Stimulated activated CD8-positive, alpha-beta memory T cell treated with anti-CD3 and anti-CD28 coated beads, Interleukin-4, amount 100 ng/mL, for 1 hour (primary cell): Measurements from ENCODE around the gene XYLT2.
"Not testable (repeated sequence)": the region's sequence is repeated elsewhere in the genome, so short reads cannot be mapped to it uniquely, and the experiment has no call there.

Source experiments
- DNase-seq, 2 donors: peaks; one replicate each; pipeline ENCODE4 v3.0.0-alpha.2; 2020; ENCODE audit warnings: low read depth in 2 of 2, low spot score in 1 of 2

The XYLT2 gene

GRCh38 chr17:50319306-50320004, 26.5 kb upstream of the XYLT2 start:
- DNase-seq, result no peak

DNA sequence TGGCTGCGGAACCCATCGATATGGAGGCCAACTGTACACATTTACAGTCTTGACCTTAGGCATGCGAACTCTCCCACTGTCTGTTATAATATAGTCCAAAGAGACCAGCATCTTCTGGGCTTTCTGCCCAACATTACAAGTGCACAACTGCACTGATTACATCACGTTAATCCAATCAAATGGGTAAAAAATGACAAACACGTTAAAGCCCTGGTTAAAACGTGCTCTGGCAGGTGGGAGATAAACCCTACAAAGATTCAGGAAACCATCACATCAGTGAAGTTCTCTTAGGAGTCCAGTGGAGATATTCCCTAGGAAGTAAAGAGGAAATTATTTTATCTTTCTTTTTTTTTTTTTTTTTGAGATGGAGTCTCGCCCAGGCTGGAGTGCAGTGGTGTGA, 23.7 kb upstream of the XYLT2 start:
- no peak for DNase-seq

DNA sequence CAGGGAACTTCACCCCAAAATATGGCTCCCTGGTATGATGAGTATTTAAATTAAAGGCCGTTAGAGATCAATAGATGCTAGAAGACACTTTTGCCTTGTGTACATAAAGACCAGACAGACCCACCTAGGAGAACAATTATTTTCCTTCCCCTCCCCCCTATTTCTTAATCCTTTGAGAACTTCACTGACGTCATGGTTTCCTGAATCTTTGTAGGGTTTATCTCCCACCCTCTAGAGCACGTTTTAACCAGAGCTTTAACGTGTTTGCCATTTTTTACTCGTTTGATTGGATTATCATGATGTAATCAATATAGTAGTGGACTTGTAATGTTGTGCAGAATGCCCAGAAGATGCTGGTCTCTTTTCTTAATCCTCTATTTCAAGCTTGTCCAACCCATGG, 22.9 kb upstream of the XYLT2 start:
- no peak for DNase-seq

- no peak for DNase-seq
Measured at GRCh38 chr17:50325906-50326305, 20.0 kb upstream of the XYLT2 start.

- DNase-seq, result no peak
Measured at GRCh38 chr17:50326831-50327364, 19.0 kb upstream of the XYLT2 start.

- no peak for DNase-seq
Measured at GRCh38 chr17:50328363-50329325, 17.3 kb upstream of the XYLT2 start.

GRCh38 chr17:50329716-50330115, 16.2 kb upstream of the XYLT2 start:
- DNase-seq, result no peak

DNA sequence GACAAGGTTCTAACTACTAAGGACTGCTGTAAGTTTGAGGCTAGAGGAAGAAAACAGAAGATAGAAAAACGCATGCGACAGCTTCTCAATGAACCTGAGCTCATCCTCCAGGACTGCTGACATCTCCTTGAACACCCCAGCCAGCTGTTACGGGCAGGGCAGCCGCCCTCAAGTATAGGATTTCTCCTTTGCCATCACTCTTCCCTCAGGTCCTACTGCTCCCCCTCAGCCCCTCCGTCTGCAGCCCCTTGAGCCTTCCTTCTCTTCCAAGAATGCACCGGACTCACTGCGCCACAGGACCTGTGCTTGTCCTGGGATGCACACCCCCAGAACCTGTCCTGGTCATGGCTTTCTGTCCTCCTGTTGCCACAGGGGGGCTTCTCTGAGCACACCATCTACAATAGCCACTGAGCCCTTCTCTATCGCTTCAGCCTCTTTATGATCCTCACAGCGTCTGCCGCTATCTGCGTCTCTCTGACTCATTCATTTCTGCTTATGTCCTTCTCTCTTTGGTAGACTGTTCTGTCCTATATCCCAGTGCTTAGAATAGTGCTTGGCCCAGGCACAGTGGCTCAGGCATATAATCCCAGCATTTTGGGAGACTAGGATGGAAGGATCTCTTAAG, 15.7 kb upstream of the XYLT2 start:
- no peak for DNase-seq

DNA sequence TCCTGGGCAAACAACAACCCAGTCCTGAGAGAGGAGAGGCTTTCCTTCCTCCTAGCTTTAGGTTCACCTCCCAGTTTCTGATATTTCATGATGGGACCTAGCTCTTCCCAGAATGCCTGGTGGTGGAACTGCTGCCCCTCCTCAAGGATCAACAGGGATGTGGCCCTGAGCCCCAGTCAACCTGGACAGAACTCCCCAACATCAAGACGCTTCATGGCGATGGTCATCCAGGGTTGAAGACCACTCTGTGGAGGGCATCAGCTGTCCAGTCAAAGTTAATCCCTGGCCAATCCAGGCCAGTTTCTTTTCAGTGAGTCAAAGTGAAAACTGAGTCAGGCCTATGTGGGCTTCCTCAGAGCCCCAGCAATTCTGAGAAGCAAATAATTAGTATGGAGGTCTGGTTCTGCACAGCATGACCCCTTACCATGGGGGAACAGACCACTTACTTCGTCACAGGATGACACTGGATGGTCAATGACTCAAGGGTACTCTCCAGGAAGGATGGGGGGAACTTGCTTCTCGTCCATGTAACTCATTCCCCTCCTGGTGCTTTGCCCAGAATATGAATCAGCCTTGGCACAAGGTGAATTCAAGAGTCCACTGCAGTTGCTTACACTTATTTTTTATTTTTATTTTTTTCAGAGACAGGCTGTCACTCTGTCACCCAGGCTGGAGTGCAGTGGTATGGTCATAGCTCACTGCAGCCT, 14.7 kb upstream of the XYLT2 start:
- no peak for DNase-seq

DNA sequence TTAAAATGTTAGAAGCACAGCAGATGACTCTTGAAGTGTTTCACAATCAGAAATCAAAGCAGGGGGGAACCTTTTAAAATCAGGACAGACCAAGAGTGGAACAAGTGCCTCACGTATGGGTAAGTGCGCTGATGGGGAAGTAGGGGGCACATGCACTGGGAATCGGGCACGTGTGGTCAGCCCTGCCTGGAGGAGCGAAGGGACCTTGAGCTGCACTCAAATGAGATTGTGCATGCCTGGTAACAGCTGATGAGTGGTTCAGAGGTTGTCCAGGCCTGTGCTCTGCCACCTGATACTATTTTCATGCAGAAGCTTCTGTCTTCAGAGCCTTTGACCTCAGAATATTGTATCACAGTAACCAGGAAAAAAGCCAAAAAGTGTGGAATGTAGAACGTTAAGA, 13.7 kb upstream of the XYLT2 start:
- DNase-seq, result no peak

- DNase-seq, result not testable (repeated sequence)
Measured at GRCh38 chr17:50333291-50334057, 12.5 kb upstream of the XYLT2 start.

DNA sequence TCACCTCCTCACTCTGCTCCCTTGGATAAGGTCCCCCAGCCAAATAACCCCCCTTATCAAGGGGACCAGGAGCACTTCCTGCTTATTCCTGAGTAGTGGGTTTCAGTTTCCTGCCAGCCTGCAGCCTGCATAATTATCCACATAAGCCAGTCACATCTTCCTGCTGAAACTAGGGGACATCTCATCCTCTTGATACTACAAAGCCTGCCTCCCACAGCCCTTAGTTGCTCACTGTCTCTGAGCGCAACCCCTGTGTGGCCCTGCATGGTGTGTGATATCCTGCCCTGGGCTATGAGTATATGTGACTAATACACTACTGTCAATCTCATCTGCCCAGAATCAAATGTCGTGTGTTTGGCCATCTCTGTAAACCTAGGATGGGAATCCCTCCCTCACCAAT, 8.0 kb upstream of the XYLT2 start:
- no peak for DNase-seq

DNA sequence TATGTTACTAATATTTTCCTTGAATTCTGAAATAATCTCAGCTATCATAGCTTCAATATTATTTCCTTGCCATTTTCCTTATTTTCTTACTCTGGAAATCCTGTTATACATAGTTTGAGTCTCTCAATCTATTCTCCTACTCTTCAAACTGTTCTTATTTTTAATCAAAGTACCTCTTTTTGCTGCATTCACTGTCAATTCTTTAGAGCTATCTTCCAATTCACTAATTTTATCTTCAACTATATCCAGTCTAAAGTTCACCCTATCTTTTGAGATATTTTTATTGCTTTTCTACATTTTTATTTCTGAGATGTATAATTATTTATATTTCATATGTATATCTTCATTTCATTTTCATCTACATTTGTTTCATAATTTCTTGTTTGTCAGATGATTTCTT, 7.3 kb upstream of the XYLT2 start:
- no peak for DNase-seq

DNA sequence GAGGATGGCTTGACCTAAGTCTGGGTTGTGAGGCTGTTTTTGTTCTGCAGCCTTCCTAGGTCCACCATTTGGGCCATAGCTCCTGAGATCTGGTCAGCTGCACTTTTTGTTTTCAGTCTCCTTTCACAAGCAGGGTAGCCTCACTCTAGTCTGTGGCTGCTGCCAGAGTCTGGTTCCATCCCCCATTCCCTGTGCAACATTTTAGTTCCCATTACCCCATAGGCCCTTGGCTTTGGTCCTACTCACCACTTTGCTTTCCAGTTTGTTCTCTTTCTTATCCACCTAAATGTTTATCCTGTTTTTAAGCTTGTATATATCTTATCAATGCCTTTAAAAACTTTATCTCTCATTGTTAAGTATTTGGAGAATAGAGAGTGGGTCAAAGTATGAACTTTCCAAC, 6.5 kb upstream of the XYLT2 start:
- no peak for DNase-seq

DNA sequence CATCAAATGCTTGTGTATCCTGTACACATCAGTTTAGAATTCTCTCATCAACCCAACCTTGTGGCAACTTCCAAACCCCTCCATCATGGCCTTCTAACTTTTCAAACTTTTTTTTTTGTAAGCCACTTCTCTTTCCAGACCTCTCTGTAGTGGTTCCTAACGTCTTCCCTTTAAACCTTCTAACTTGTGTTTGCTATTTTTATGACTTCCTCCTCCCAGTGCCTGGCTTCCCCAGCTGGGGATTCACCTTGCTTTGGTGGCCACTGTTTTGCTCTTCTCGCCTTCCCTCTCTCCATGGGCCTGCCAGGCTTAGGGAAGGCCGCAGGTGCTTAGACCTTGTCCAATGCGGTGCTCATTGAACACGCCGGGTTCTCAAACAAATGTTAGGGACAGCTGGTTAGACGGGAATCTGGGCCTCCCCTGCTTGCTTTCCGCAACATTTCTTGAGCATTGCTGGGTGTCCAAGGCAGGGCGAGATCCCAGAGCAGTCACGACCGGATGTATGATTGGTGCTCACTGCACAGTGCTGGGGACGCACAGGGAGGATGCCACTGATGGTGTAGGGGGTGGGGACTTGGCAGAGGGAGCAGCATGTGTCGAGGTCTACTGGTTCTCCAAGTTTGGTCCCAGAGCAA, 1.1 kb upstream of the XYLT2 start:
- no peak for DNase-seq

- peak in 1 of 2 donors; percentile 6 for DNase-seq
Measured at GRCh38 chr17:50346313-50347116, 589 bp downstream of the XYLT2 start.

- no peak for DNase-seq
Measured at GRCh38 chr17:50347117-50347893, 1.4 kb downstream of the XYLT2 start.

DNA sequence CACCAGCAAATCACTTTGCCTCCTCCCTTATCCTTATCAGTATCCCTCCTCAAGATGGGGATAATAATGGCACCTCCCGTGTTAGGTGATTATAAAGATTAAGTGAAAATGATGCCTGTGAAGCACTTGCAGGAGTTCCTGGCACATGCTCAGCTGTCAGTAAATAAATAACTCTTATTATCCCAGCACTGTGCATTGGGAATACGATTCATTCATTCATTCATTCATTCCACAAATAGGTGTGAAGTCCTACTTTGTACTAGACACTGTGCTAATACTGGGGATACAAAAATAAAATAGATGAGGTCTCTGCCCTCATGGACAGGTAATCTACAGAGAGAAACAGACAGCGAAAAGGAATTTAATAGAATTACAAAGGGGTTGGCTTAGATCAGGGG, 2.0 kb downstream of the XYLT2 start:
- no peak for DNase-seq
